HEK293T (cell line): ENCODE measurements around the gene POLR2I.

Experiments used
- BHLHE40 ChIP-seq: fragments of 450-650 bp; IDR thresholded peaks from 2 replicates; pipeline ENCODE4 v1.6.1; 2016; ENCODE audit warnings: mild to moderate bottlenecking, moderate library complexity, borderline replicate concordance
- CTBP1 ChIP-seq: fragments of 450-650 bp; IDR thresholded peaks from 2 replicates; pipeline ENCODE4 v1.6.1; 2016; ENCODE audit warnings: borderline replicate concordance
- FOXM1 ChIP-seq: fragments of 450-650 bp; IDR thresholded peaks from 2 replicates; pipeline ENCODE4 v1.6.1; 2017; ENCODE audit warnings: mild to moderate bottlenecking, borderline replicate concordance
- LEF1 ChIP-seq: fragments of 450-650 bp; IDR thresholded peaks from 2 replicates; pipeline ENCODE4 v1.6.1; 2017; ENCODE audit warnings: mild to moderate bottlenecking, borderline replicate concordance
- TF ChIP-seq, protein P1 (sequence below): fragments of 450-650 bp; IDR thresholded peaks from 2 replicates; pipeline ENCODE4 v1.6.1; 2016

- TF ChIP-seq, protein P1, sequence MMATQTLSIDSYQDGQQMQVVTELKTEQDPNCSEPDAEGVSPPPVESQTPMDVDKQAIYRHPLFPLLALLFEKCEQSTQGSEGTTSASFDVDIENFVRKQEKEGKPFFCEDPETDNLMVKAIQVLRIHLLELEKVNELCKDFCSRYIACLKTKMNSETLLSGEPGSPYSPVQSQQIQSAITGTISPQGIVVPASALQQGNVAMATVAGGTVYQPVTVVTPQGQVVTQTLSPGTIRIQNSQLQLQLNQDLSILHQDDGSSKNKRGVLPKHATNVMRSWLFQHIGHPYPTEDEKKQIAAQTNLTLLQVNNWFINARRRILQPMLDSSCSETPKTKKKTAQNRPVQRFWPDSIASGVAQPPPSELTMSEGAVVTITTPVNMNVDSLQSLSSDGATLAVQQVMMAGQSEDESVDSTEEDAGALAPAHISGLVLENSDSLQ, result no peak
- TF ChIP-seq BHLHE40 (no peak), FOXM1 (no peak), CTBP1 (no peak), LEF1 (no peak)
Measured at GRCh38 chr19:36149673-36150406, 35.2 kb upstream of the POLR2I start.
